Small intestine (tissue), 7 donors: ENCODE measurements around the gene APOF. TPM values are rescaled to one million over a fixed set of nuclear protein-coding genes. Genes with fewer than 3 reads are reported as not detected.
"Not testable (repeated sequence)": the region's sequence is repeated elsewhere in the genome, so short reads cannot be mapped to it uniquely, and the experiment has no call there.

ENCODE experiments used
- DNase-seq, 2 donors: peaks; one replicate each; pipeline versions ENCODE4 v3.0.0 to v3.0.0-alpha.2; 2013
- FAIRE-seq: peaks from 2 replicates; lab custom pipeline; 2012; peaks lifted over from hg19 to GRCh38; lab: Jason Lieb, UNC
- H3K27ac ChIP-seq, 3 donors: one replicate each; pipeline ENCODE4 v1.5.1; 2013; ENCODE audit warnings: low read length in 2 of 3, mild to moderate bottlenecking in 2 of 3, control low read depth in 1 of 3, inconsistent platforms in 1 of 3, low read depth in 1 of 3, moderate library complexity in 1 of 3
- H3K27me3 ChIP-seq, 3 donors: one replicate each; pipeline ENCODE4 v1.6.1; 2013; ENCODE audit warnings: low read length in 3 of 3, inconsistent platforms in 1 of 3; ENCODE audit not compliant: control insufficient read depth in 3 of 3, insufficient read depth in 3 of 3
- H3K36me3 ChIP-seq, 3 donors: one replicate each; pipeline ENCODE4 v1.6.1; 2013; ENCODE audit warnings: low read length in 3 of 3, inconsistent platforms in 1 of 3, low read depth in 1 of 3, mild to moderate bottlenecking in 1 of 3, moderate library complexity in 1 of 3; ENCODE audit not compliant: control insufficient read depth in 3 of 3, insufficient read depth in 2 of 3
- H3K4me1 ChIP-seq, 3 donors: one replicate each; pipeline ENCODE4 v1.6.1; 2013; ENCODE audit warnings: low read length in 2 of 3, inconsistent platforms in 1 of 3, low read depth in 1 of 3, mild to moderate bottlenecking in 1 of 3, moderate library complexity in 1 of 3; ENCODE audit not compliant: control insufficient read depth in 3 of 3, insufficient read depth in 2 of 3
- H3K4me3 ChIP-seq, 3 donors: one replicate each; pipeline ENCODE4 v1.5.1; 2013; ENCODE audit warnings: low read length in 3 of 3, control low read depth in 1 of 3, inconsistent platforms in 1 of 3, low read depth in 1 of 3, mild to moderate bottlenecking in 1 of 3, moderate library complexity in 1 of 3
- H3K9me3 ChIP-seq, 2 donors: one replicate each; pipeline ENCODE4 v1.6.1; 2013; ENCODE audit warnings: low read depth in 1 of 2, low read length in 1 of 2; ENCODE audit not compliant: control insufficient read depth in 2 of 2, insufficient read depth in 1 of 2
- WGBS, 3 donors: extraction: QIAGEN DNeasy Blood & Tissue Kit; methylation state at CpG; one replicate each; pipeline ENCODE4 v1.1.7; 2013; 5-methylcytosine and 5-hydroxymethylcytosine counted together
- polyA plus RNA-seq, 4 donors: library from polyadenylated mRNA; stranded (reverse) in 3 of 4; unstranded in 1 of 4; fragments of 200-250 nt in 3 of 4; fragments of 120-200 nt in 1 of 4; gene quantifications; one replicate each; pipeline versions ENCODE4 v1.2.1 to v1.2.3, GENCODE V29; 2013
- donor health status: healthy with polysubstance abuse.
- donor health status: control.
- donor health status: control.
- donor health status: Bipolar disorder and iron deficiency.
- donor health status: healthy.

Gene APOF
- polyA plus RNA-seq, 4 donors, result 0.19 TPM; not detected in 3

- Histone ChIP-seq H3K27me3 (no peaks in the 10 kb centered on the region), H3K4me3 (no peak within 1 kb of the TSS), H3K4me1 (peaks cover 0 to 11% (median 0%) of the 10 kb centered on the region in 3 donors), H3K36me3 (peaks cover 4 to 19% (median 9%) of the 10 kb centered on the region in 3 donors), H3K27ac (peak within 1 kb of the TSS in 2 of 3 donors; percentile 7 to 82), H3K9me3 (no peaks in the 10 kb centered on the region)
- 38 to 61% (median 52%) methylated on average over 9 of the region's 9 CpGs for WGBS, 3 donors
- FAIRE-seq (no peak), DNase-seq (peak in 1 of 2 donors; percentile 11)
Observed at GRCh38 chr12:56338308-56339157, 24.1 kb downstream of the APOF start, which contains the start of gene IL23A. IL23A (plus strand) TSS chr12:56338884; CDS start chr12:56339045, 161 bp downstream.

GRCh38 chr12:56337753-56338251 lies 24.9 kb downstream of the APOF start:
- no peak for FAIRE-seq
- no peaks in the 10 kb centered on the region for H3K27me3 ChIP-seq
- peaks cover 0 to 12% (median 1%) of the 10 kb centered on the region in 3 donors for H3K36me3 ChIP-seq
- no peaks in the 10 kb centered on the region for H3K9me3 ChIP-seq
- no peak overlapping the region for H3K4me3 ChIP-seq
- H3K4me1 ChIP-seq, result peaks cover 0 to 15% (median 2%) of the 10 kb centered on the region in 3 donors
- 85 to 92% (median 86%) methylated on average over 8 of the region's 8 CpGs for WGBS, 3 donors
- no peak for DNase-seq
- peak overlapping the region in 1 of 3 donors; percentile 15 for H3K27ac ChIP-seq

GRCh38 chr12:56336361-56337167 lies 26.1 kb downstream of the APOF start:
- Histone ChIP-seq H3K27ac (no peak overlapping the region), H3K4me3 (no peak overlapping the region), H3K9me3 (no peaks in the 10 kb centered on the region), H3K27me3 (no peaks in the 10 kb centered on the region), H3K4me1 (peaks cover 0 to 18% (median 2%) of the 10 kb centered on the region in 3 donors), H3K36me3 (peaks cover 0 to 9% (median 0%) of the 10 kb centered on the region in 3 donors)
- DNase-seq, result no peak
- FAIRE-seq, result no peak
- 68 to 73% (median 70%) methylated on average over 8 to 9 of the region's 9 CpGs for WGBS, 3 donors

GRCh38 chr12:56335527-56335926 lies 27.1 kb downstream of the APOF start:
- not testable (repeated sequence) for H3K9me3 ChIP-seq, DNase-seq, H3K27me3 ChIP-seq, H3K36me3 ChIP-seq, H3K4me3 ChIP-seq, H3K27ac ChIP-seq, FAIRE-seq
- peaks cover 0 to 13% (median 2%) of the 10 kb centered on the region in 3 donors for H3K4me1 ChIP-seq
- WGBS, 3 donors, result 97 to 98% (median 97%) methylated on average over 7 to 8 of the region's 8 CpGs

GRCh38 chr12:56334490-56334793 lies 28.2 kb downstream of the APOF start:
- Histone ChIP-seq H3K27ac (peak overlapping the region; percentile 46 to 93 (median 85)), H3K36me3 (peaks cover 0 to 7% (median 0%) of the 10 kb centered on the region in 3 donors), H3K4me3 (peak overlapping the region; percentile 57 to 60 (median 60)), H3K9me3 (no peaks in the 10 kb centered on the region), H3K27me3 (no peaks in the 10 kb centered on the region), H3K4me1 (peaks cover 0 to 13% (median 2%) of the 10 kb centered on the region in 3 donors)
- WGBS, 3 donors, result 2 to 6% (median 4%) methylated on average over 6 of the region's 6 CpGs
- peak in 1 of 2 donors; percentile 7 for DNase-seq
- FAIRE-seq, result no peak

- 0 to 1% (median 0%) methylated on average over 45 of the region's 45 CpGs for WGBS, 3 donors
- peak within 1 kb of the TSS; percentile 80 to 93 (median 85) for H3K27ac ChIP-seq
- DNase-seq (peak; percentile 98), FAIRE-seq (no peak)
- H3K4me1 ChIP-seq, result peaks cover 0 to 13% (median 2%) of the 10 kb centered on the region in 3 donors
- peak within 1 kb of the TSS; percentile 57 to 60 (median 60) for H3K4me3 ChIP-seq
- no peaks in the 10 kb centered on the region for H3K27me3 ChIP-seq
- peaks cover 0 to 4% (median 0%) of the 10 kb centered on the region in 3 donors for H3K36me3 ChIP-seq
- no peaks in the 10 kb centered on the region for H3K9me3 ChIP-seq
Observed at GRCh38 chr12:56333679-56334489, 28.8 kb downstream of the APOF start, which contains the start of gene PAN2. PAN2 (minus strand) TSS chr12:56334000; CDS start chr12:56333094, 906 bp downstream.

GRCh38 chr12:56333197-56333678 lies 29.4 kb downstream of the APOF start:
- Histone ChIP-seq H3K36me3 (peaks cover 0 to 6% (median 0%) of the 10 kb centered on the region in 3 donors), H3K9me3 (no peaks in the 10 kb centered on the region), H3K27ac (peak overlapping the region; percentile 80 to 93 (median 85)), H3K4me3 (peak overlapping the region; percentile 57 to 60 (median 60)), H3K27me3 (no peaks in the 10 kb centered on the region), H3K4me1 (peaks cover 0 to 13% (median 2%) of the 10 kb centered on the region in 3 donors)
- DNase-seq (no peak), FAIRE-seq (no peak)
- 7 to 21% (median 9%) methylated on average over 7 to 8 of the region's 8 CpGs for WGBS, 3 donors
